SH-SY5Y (cell line): Measurements from ENCODE around the gene MSI2.

Experiments
- GATA2 ChIP-seq: IDR thresholded peaks from 2 replicates; pipeline ENCODE4 v1.6.1; 2011; ENCODE audit warnings: mild to moderate bottlenecking, low read depth, low read length
- GATA3 ChIP-seq: IDR thresholded peaks from 2 replicates; pipeline ENCODE4 v1.6.1; 2011; ENCODE audit warnings: low read depth, mild to moderate bottlenecking, low read length, moderate library complexity

DNA sequence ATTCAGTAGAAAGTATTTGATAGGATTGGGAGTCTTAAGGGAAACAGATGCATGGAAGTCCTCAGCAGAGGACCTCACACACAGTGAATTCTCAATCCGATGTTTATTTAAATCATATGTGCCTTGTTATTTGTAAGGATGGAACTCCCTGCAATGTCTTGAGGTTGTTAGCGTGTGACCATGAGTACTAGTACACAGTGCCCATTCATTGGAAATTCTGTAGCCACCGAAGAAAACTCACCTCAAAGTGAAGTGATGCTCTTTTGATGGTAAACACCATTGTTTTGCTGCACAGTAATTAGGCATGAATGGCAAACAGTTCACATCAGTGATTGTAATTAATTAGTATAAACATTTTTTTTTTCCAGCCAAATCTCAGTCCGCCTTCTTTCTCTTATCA, 173.6 kb downstream of the MSI2 start:
- TF ChIP-seq GATA3 (no peak), GATA2 (no peak)
